GM23338 (cell line): Measurements from ENCODE around the gene MKI67. TPM values are rescaled to one million over a fixed set of nuclear protein-coding genes. Genes with fewer than 3 reads are reported as not detected.
A peak's percentile ranks its signal among the peaks of the same experiment; 100 is the strongest.

ENCODE experiments used
- ATAC-seq: fragments of 200-7000 bp; cut with Tn5 transposase; 3 replicates; pipeline ENCODE4 v1.9.1; 2020
- DNase-seq: peaks from one replicate; pipeline ENCODE4 v3.0.0-alpha.2; 2015; ENCODE audit warnings: low spot score
- H2AFZ ChIP-seq: fragments of 200-600 bp; sonication (generic); 2 replicates; pipeline ENCODE4 v1.8.0; 2016; ENCODE audit warnings: antibody characterized with exemption, mild to moderate bottlenecking, moderate library complexity
- H3F3A ChIP-seq: fragments of 200-600 bp; sonication (generic); replicated peaks from 2 replicates; pipeline ENCODE4 v1.8.0; 2017; ENCODE audit warnings: antibody characterized with exemption, mixed run types, low read depth
- H3K27ac ChIP-seq: fragments of 200-600 bp; sonication (generic); 2 replicates; pipeline ENCODE4 v1.6.1; 2016; ENCODE audit warnings: low read depth
- H3K27me3 ChIP-seq: fragments of 200-600 bp; sonication (generic); 2 replicates; pipeline ENCODE4 v1.8.0; 2016; ENCODE audit warnings: mild to moderate bottlenecking, mixed run types, moderate library complexity; ENCODE audit not compliant: insufficient read depth
- H3K36me3 ChIP-seq: fragments of 200-600 bp; sonication (generic); 2 replicates; pipeline ENCODE4 v1.8.0; 2016; ENCODE audit warnings: mild to moderate bottlenecking; ENCODE audit not compliant: insufficient read depth
- H3K4me1 ChIP-seq: fragments of 200-600 bp; sonication (generic); 2 replicates; pipeline ENCODE4 v1.8.0; 2016; ENCODE audit warnings: mild to moderate bottlenecking, moderate library complexity; ENCODE audit not compliant: insufficient read depth
- H3K4me2 ChIP-seq: fragments of 200-600 bp; sonication (generic); 2 replicates; pipeline ENCODE4 v1.7.1; 2017; ENCODE audit warnings: mixed run types
- H3K4me3 ChIP-seq: fragments of 200-600 bp; sonication (generic); 2 replicates; pipeline ENCODE4 v1.6.1; 2016; ENCODE audit warnings: mixed run types
- H3K79me2 ChIP-seq: fragments of 200-600 bp; sonication (generic); replicated peaks from 2 replicates; pipeline ENCODE4 v1.8.0; 2017; ENCODE audit warnings: mild to moderate bottlenecking; ENCODE audit not compliant: insufficient read depth
- H3K9me2 ChIP-seq: fragments of 200-600 bp; sonication (generic); 2 replicates; pipeline ENCODE4 v1.8.0; 2017; ENCODE audit not compliant: insufficient read depth
- H4K20me1 ChIP-seq: fragments of 200-600 bp; sonication (generic); replicated peaks from 2 replicates; pipeline ENCODE4 v1.8.0; 2017; ENCODE audit warnings: mild to moderate bottlenecking; ENCODE audit not compliant: insufficient read depth
- H3K27ac Mint-ChIP-seq: 2 replicates; pipeline ENCODE4 v1.8.0; 2020; ENCODE audit warnings: inconsistent platforms, mild to moderate bottlenecking, moderate library complexity, mixed read lengths
- H3K27me3 Mint-ChIP-seq: 3 replicates; pipeline ENCODE4 v1.8.0; 2022; ENCODE audit warnings: low read depth, mild to moderate bottlenecking, moderate library complexity, mixed read lengths, inconsistent platforms; ENCODE audit not compliant: insufficient read depth, poor library complexity
- H3K36me3 Mint-ChIP-seq: 3 replicates; pipeline ENCODE4 v1.8.0; 2021; ENCODE audit warnings: low read depth, mild to moderate bottlenecking, inconsistent platforms, moderate library complexity, mixed read lengths
- H3K4me1 Mint-ChIP-seq: 3 replicates; pipeline ENCODE4 v1.8.0; 2020; ENCODE audit warnings: mild to moderate bottlenecking, inconsistent platforms, mixed read lengths
- H3K4me3 Mint-ChIP-seq: 3 replicates; pipeline ENCODE4 v1.8.0; 2021; ENCODE audit warnings: moderate library complexity, mild to moderate bottlenecking, inconsistent platforms, mixed read lengths
- H3K9me3 Mint-ChIP-seq: 3 replicates; pipeline ENCODE4 v1.8.0; 2020; ENCODE audit warnings: moderate library complexity, mild to moderate bottlenecking, inconsistent platforms, mixed read lengths
- CREB1 ChIP-seq: fragments of 250-450 bp; sonication (Bioruptor Pico); IDR thresholded peaks from 2 replicates; pipeline ENCODE4 v1.5.0; 2020; ENCODE audit warnings: low read depth, mild to moderate bottlenecking, moderate library complexity
- NANOG ChIP-seq: IDR thresholded peaks from 2 replicates; pipeline ENCODE4 v1.6.1; 2016; ENCODE audit warnings: antibody characterized with exemption, borderline replicate concordance
- ZNF331 ChIP-seq: fragments of 250-450 bp; sonication (Bioruptor Pico); IDR thresholded peaks from 2 replicates; pipeline ENCODE4 v1.5.0; 2020; ENCODE audit warnings: low read depth, mild to moderate bottlenecking, moderate library complexity
- polyA plus RNA-seq: library from polyadenylated mRNA; unstranded; fragments of >200 nt; fragmentation: Nextera tagmentation; extraction: Ambion mirVana; gene quantifications from 2 replicates; pipeline ENCODE4 v1.2.1, GENCODE V29; 2016
- total RNA-seq: library from RNA; depleted of rRNA; stranded (reverse); fragments of >200 nt; shearing (Covaris generic); gene quantifications from 2 replicates; pipeline ENCODE4 v1.2.3, GENCODE V29; 2014
- TF ChIP-seq, protein P1 (sequence below): fragments of 250-450 bp; sonication (Bioruptor Pico); IDR thresholded peaks from 2 replicates; pipeline ENCODE4 v1.5.0; 2020; ENCODE audit warnings: mild to moderate bottlenecking, moderate library complexity
- TF ChIP-seq, protein P2 (sequence below), 2 experiments: fragments of 200-600 bp in 1 of 2; sonication (generic) in 1 of 2; conservative IDR thresholded peaks; 2 replicates each; pipeline versions ENCODE4 v1.5.1 to v1.6.1; 2016 to 2017; ENCODE audit warnings: antibody characterized with exemption in 2 of 2, low read depth in 2 of 2, mild to moderate bottlenecking in 2 of 2, moderate library complexity in 1 of 2

MKI67 gene
- total and polyA plus RNA-seq, 2 experiments from 2014 or later = 58.0 to 103 TPM

DNA sequence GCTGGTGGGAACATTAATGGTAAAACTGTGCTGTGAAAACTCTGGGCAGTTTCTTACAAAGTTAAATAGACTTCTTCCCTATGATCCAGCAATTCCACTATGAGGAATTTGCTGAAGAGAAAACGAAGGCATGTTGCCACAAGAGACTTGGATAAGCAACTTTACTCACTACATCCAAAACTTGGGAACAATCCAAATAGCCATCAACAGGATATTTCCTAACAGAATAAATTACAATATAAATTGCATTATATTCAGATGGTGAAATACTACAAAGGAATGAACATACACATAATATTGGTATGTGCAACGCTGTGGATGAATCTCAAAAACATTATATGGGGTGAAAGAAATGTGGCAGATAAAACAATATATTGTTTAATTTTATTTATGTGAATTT lies 21.4 kb upstream of the MKI67 start (continued):
- TF ChIP-seq, protein P1, sequence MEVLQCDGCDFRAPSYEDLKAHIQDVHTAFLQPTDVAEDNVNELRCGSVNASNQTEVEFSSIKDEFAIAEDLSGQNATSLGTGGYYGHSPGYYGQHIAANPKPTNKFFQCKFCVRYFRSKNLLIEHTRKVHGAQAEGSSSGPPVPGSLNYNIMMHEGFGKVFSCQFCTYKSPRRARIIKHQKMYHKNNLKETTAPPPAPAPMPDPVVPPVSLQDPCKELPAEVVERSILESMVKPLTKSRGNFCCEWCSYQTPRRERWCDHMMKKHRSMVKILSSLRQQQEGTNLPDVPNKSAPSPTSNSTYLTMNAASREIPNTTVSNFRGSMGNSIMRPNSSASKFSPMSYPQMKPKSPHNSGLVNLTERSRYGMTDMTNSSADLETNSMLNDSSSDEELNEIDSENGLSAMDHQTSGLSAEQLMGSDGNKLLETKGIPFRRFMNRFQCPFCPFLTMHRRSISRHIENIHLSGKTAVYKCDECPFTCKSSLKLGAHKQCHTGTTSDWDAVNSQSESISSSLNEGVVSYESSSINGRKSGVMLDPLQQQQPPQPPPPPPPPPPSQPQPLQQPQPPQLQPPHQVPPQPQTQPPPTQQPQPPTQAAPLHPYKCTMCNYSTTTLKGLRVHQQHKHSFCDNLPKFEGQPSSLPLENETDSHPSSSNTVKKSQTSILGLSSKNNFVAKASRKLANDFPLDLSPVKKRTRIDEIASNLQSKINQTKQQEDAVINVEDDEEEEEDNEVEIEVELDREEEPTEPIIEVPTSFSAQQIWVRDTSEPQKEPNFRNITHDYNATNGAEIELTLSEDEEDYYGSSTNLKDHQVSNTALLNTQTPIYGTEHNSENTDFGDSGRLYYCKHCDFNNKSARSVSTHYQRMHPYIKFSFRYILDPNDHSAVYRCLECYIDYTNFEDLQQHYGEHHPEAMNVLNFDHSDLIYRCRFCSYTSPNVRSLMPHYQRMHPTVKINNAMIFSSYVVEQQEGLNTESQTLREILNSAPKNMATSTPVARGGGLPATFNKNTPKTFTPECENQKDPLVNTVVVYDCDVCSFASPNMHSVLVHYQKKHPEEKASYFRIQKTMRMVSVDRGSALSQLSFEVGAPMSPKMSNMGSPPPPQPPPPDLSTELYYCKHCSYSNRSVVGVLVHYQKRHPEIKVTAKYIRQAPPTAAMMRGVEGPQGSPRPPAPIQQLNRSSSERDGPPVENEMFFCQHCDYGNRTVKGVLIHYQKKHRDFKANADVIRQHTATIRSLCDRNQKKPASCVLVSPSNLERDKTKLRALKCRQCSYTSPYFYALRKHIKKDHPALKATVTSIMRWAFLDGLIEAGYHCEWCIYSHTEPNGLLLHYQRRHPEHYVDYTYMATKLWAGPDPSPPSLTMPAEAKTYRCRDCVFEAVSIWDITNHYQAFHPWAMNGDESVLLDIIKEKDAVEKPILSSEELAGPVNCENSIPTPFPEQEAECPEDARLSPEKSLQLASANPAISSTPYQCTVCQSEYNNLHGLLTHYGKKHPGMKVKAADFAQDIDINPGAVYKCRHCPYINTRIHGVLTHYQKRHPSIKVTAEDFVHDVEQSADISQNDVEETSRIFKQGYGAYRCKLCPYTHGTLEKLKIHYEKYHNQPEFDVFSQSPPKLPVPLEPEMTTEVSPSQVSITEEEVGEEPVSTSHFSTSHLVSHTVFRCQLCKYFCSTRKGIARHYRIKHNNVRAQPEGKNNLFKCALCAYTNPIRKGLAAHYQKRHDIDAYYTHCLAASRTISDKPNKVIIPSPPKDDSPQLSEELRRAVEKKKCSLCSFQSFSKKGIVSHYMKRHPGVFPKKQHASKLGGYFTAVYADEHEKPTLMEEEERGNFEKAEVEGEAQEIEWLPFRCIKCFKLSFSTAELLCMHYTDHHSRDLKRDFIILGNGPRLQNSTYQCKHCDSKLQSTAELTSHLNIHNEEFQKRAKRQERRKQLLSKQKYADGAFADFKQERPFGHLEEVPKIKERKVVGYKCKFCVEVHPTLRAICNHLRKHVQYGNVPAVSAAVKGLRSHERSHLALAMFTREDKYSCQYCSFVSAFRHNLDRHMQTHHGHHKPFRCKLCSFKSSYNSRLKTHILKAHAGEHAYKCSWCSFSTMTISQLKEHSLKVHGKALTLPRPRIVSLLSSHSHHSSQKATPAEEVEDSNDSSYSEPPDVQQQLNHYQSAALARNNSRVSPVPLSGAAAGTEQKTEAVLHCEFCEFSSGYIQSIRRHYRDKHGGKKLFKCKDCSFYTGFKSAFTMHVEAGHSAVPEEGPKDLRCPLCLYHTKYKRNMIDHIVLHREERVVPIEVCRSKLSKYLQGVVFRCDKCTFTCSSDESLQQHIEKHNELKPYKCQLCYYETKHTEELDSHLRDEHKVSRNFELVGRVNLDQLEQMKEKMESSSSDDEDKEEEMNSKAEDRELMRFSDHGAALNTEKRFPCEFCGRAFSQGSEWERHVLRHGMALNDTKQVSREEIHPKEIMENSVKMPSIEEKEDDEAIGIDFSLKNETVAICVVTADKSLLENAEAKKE (CRISPR knock-in tag) = no peak
- TF ChIP-seq NANOG = no peak
- TF ChIP-seq, protein P2, sequence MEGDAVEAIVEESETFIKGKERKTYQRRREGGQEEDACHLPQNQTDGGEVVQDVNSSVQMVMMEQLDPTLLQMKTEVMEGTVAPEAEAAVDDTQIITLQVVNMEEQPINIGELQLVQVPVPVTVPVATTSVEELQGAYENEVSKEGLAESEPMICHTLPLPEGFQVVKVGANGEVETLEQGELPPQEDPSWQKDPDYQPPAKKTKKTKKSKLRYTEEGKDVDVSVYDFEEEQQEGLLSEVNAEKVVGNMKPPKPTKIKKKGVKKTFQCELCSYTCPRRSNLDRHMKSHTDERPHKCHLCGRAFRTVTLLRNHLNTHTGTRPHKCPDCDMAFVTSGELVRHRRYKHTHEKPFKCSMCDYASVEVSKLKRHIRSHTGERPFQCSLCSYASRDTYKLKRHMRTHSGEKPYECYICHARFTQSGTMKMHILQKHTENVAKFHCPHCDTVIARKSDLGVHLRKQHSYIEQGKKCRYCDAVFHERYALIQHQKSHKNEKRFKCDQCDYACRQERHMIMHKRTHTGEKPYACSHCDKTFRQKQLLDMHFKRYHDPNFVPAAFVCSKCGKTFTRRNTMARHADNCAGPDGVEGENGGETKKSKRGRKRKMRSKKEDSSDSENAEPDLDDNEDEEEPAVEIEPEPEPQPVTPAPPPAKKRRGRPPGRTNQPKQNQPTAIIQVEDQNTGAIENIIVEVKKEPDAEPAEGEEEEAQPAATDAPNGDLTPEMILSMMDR (conservative IDR thresholded peaks at IDR 0.05; ENCODE audit: low read depth in 2 of 2) = no peak

DNA sequence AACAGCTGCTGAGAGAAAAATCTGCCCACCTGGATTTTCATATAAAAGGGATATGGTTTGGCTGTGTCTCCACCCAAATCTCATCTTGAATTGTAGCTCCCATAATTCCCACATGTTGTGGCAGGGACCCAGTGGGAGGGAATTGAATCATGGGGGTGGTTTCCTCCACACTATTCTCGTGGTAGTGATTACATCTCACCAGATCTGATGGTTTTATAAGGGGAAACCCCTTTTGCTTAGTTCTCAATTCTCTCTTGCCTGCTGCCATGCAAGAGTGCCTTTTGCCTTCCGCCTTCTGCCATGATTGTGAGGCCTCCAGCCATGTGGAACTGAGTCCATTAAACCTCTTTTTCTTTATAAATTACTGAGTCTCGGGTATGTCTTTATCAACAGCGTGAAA lies 20.8 kb upstream of the MKI67 start:
- H3K27me3 Mint-ChIP-seq = peaks cover 12% of the 10 kb centered on the region
- H3K4me1 Mint-ChIP-seq = peaks cover 10% of the 10 kb centered on the region
- TF ChIP-seq ZNF331 (CRISPR knock-in tag) = peak; percentile 63; the same call in 1 of the 2 replicates
- no peak for TF ChIP-seq CREB1 (CRISPR knock-in tag)
- peaks cover 3% of the 10 kb centered on the region; the same call in 1 of the 2 replicates for H3K4me1 ChIP-seq
- no peaks in the 10 kb centered on the region for H3K79me2 ChIP-seq
- H2AFZ ChIP-seq = no peak overlapping the region
- no peaks in the 10 kb centered on the region for H3K36me3 Mint-ChIP-seq
- peaks cover 19% of the 10 kb centered on the region for H3K27me3 ChIP-seq
- H3K4me2 ChIP-seq = no peak overlapping the region
- H3K4me3 ChIP-seq = no peak overlapping the region
- no peak overlapping the region for H3K4me3 Mint-ChIP-seq
- no peaks in the 10 kb centered on the region; the same call in 2 of the 3 replicates for H3K9me3 Mint-ChIP-seq
- 0 out of 2 replicates have a peak, but pooled peaks cover 2% of the 10 kb centered on the region for H3F3A ChIP-seq
- no peak for ATAC-seq
- no peak for DNase-seq
- no peaks in the 10 kb centered on the region for H4K20me1 ChIP-seq
- H3K36me3 ChIP-seq = no peaks in the 10 kb centered on the region
- H3K27ac Mint-ChIP-seq = no peak overlapping the region
- H3K27ac ChIP-seq = no peak overlapping the region
- H3K9me2 ChIP-seq = no peaks in the 10 kb centered on the region; the same call in 1 of the 2 replicates
